Testis (tissue), 3 donors: ENCODE measurements around the gene APC2. TPM values are rescaled to one million over a fixed set of nuclear protein-coding genes. Genes with fewer than 3 reads are reported as not detected.

Source experiments
- DNase-seq: peaks from one replicate; pipeline ENCODE4 v3.0.0-alpha.2; 2019
- H3K27ac ChIP-seq, 2 donors: fragments of 200-600 bp; sonication (generic); one replicate each; pipeline ENCODE4 v1.5.1; 2019
- H3K27me3 ChIP-seq: fragments of 200-600 bp; sonication (generic); one replicate; pipeline ENCODE4 v1.5.1; 2019
- H3K36me3 ChIP-seq: fragments of 200-600 bp; sonication (generic); one replicate; pipeline ENCODE4 v1.5.1; 2017; ENCODE audit warnings: low read depth; ENCODE audit errors: missing control alignments
- H3K4me1 ChIP-seq: fragments of 200-600 bp; sonication (generic); one replicate; pipeline ENCODE4 v1.5.1; 2019
- H3K4me3 ChIP-seq, 2 donors: fragments of 200-600 bp; sonication (generic); one replicate each; pipeline ENCODE4 v1.5.1; 2017 to 2019
- H3K9me3 ChIP-seq: fragments of 200-600 bp; sonication (generic); one replicate; pipeline ENCODE4 v1.5.1; 2017
- POLR2A ChIP-seq: fragments of 450-650 bp; IDR thresholded peaks from one replicate; pipeline ENCODE4 v1.6.1; 2017; ENCODE audit warnings: antibody characterized with exemption, mild to moderate bottlenecking, moderate library complexity
- WGBS, 2 donors: methylation state at CpG; one replicate each; pipeline ENCODE4 v1.1.5; 2018; 5-methylcytosine and 5-hydroxymethylcytosine counted together
- intact Hi-C: fragments of 100-400 bp; cut with DNase I; formaldehyde crosslinking; loops from one replicate; pipeline ENCODE4 v1.15.1; 2023; ENCODE audit warnings: low total_unique reads
- polyA plus RNA-seq: library from polyadenylated mRNA; stranded (reverse); fragments of 350-450 nt; fragmentation: Illumina TruSeq; extraction: RNeasy Lipid Tissue Mini Kit (QIAGEN cat#74804); gene quantifications from one replicate; pipeline ENCODE4 v1.2.3, GENCODE V29; 2014; ENCODE audit warnings: low read depth, low replicate concordance; ENCODE audit not compliant: insufficient read depth
- total RNA-seq, 2 donors: library from RNA; depleted of rRNA; stranded (reverse); fragments of >200 nt; gene quantifications; one replicate each; pipeline ENCODE4 v1.2.3, GENCODE V29; 2016
- TF ChIP-seq, protein P1 (sequence below), 3 experiments: fragments of 450-650 bp in 2 of 3; fragments of 200-600 bp in 1 of 3; sonication (generic) in 1 of 3; IDR thresholded peaks; one replicate each; pipeline ENCODE4 v1.5.1; 2016 to 2019; ENCODE audit warnings: antibody characterized with exemption in 3 of 3, mild to moderate bottlenecking in 2 of 3, moderate library complexity in 1 of 3

Gene APC2
- total and polyA plus RNA-seq, 3 donors from 2014 or later = 2.8 to 5.9 (median 4.6) TPM

DNA sequence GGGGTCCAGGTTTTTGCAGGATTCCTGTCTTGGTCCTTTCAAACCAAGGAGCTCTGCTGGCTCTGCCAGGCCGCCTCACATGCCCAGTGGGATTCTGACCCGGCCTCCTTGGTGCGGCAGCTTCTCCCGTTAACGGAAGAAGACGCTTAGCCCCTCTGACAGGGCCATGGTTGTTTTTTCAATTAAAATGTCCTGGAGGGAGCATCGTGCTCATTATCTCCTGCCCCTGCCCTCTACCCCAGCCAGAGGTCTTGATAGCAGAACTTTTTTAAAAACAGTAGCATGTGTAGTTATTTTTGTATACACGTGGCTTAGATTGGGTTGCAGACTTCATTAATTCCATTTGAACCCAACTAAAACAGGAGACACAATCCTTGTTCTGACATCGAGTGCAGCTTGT is 23.2 kb upstream of the APC2 start:
- Histone ChIP-seq H3K4me3 (no peak overlapping the region), H3K27me3 (no peaks in the 10 kb centered on the region), H3K4me1 (peaks cover 21% of the 10 kb centered on the region), H3K27ac (no peak overlapping the region), H3K9me3 (no peaks in the 10 kb centered on the region), H3K36me3 (no peaks in the 10 kb centered on the region)
- WGBS, 2 donors = 81 to 89% methylated on average over 9 of the region's 9 CpGs
- intact Hi-C loops = no loop called here
- TF ChIP-seq POLR2A = no peak
- TF ChIP-seq, protein P1, sequence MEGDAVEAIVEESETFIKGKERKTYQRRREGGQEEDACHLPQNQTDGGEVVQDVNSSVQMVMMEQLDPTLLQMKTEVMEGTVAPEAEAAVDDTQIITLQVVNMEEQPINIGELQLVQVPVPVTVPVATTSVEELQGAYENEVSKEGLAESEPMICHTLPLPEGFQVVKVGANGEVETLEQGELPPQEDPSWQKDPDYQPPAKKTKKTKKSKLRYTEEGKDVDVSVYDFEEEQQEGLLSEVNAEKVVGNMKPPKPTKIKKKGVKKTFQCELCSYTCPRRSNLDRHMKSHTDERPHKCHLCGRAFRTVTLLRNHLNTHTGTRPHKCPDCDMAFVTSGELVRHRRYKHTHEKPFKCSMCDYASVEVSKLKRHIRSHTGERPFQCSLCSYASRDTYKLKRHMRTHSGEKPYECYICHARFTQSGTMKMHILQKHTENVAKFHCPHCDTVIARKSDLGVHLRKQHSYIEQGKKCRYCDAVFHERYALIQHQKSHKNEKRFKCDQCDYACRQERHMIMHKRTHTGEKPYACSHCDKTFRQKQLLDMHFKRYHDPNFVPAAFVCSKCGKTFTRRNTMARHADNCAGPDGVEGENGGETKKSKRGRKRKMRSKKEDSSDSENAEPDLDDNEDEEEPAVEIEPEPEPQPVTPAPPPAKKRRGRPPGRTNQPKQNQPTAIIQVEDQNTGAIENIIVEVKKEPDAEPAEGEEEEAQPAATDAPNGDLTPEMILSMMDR (IDR thresholded peaks at IDR 0.05) = no peak
- DNase-seq = no peak

DNA sequence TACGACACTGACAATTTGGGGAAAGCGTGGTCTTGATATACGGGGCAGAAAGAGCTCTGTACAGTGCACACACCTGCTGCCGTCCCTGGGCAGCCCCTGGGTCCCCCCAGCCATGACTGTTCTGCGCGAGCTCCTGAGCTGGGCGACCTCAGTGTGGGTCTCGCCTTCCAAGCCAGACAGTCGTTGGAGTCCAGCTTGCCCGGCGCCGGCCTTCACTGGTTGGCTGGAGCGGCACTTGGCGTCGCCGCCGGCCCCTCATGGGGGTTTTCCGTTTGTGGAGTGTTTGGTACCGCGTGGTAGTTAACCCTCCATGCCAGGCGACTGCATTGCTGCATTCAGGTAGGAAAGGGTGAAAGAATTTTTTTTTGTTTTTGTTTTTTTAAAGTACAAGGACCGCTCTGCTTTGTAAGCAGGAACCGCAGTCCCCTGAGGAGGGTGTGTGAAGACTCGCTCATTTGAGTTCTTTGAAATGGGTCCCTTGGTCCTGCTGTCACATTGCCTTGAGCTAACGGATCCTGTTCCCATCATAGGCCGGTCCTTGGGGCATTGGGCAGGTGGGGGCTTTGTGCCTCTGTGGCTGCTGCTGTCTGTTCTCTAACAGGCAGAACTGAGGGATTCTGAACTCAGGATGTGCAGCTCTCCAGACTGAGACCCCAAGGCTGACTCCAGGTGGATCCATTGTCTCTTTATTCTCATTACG is 22.6 kb upstream of the APC2 start:
- DNase-seq = no peak
- 91 to 94% methylated on average over 11 to 27 of the region's 27 CpGs for WGBS, 2 donors
- no peak for TF ChIP-seq POLR2A
- TF ChIP-seq, protein P1 (IDR thresholded peaks at IDR 0.05) = no peak

DNA sequence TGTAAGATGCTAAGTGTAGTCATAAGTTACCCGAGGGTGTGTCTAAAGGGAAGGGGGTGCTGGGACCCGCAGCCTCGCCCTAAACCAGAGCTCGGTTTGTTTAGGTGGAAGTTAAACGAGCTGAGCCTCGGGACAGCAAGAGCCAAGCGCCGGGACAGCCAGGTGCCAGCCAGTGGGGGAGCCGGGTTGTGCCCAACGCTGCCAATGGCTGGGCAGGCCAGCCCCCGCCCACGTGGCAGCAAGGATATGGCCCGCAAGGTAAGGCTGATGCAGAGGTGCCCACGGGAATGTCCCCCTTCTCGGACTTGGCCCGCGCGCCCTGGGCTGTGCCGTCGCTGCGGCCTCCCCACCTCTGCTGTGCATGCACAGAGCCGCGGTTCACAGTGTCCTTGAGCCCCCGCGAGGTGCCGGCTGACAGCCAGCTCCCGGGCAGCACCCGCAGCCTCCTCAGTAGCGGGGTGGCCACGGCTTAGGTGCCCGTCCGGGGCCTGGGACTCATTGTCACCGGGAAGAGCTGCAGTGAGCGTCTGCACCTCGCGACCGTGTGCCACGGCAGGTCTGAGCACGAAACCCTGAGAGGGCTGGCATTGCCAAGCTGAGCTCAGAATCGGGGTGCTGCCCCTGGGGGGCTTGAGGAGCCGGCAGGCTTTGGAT is 21.1 kb upstream of the APC2 start:
- H3K9me3 ChIP-seq = no peaks in the 10 kb centered on the region
- H3K36me3 ChIP-seq = no peaks in the 10 kb centered on the region
- intact Hi-C loops = no loop called here
- no peak for TF ChIP-seq POLR2A
- TF ChIP-seq, protein P1 (IDR thresholded peaks at IDR 0.05) = no peak
- no peaks in the 10 kb centered on the region for H3K27me3 ChIP-seq
- no peak overlapping the region for H3K27ac ChIP-seq
- peaks cover 18% of the 10 kb centered on the region for H3K4me1 ChIP-seq
- WGBS, 2 donors = 65 to 68% methylated on average over 8 to 37 of the region's 41 CpGs
- H3K4me3 ChIP-seq = no peak overlapping the region
- DNase-seq = peak; percentile 53

More for the DNA sequence above, 22.6 kb upstream of the APC2 start:
- no peaks in the 10 kb centered on the region for H3K9me3 ChIP-seq
- H3K4me1 ChIP-seq = peaks cover 18% of the 10 kb centered on the region
- no peak overlapping the region for H3K4me3 ChIP-seq
- no peak overlapping the region for H3K27ac ChIP-seq
- intact Hi-C loops = no loop called here
- no peaks in the 10 kb centered on the region for H3K27me3 ChIP-seq
- H3K36me3 ChIP-seq = no peaks in the 10 kb centered on the region

DNA sequence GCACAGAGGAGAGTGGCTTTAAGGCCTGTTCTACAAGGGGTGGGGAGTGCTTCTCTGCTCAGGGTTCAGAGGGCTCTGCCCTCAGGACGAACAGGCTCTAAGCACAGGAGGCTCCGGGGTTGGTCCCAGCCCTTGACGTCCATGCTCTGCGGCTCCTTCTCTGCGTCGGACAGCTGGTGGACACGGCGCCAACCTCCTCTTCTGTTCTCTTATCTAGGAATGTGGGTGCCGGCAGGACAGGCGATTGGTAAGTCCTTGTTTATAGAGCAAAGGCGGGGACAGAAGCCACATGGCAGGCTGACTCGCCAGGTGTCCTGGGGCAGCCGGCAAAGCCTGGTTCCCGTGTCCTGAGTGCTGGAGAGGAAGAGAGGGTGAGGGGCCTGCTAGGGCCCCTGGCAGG is 20.2 kb upstream of the APC2 start:
- 66 to 74% methylated on average over 10 to 13 of the region's 14 CpGs for WGBS, 2 donors
- peak overlapping the region in 1 of 2 donors; percentile 44 for H3K27ac ChIP-seq
- intact Hi-C loops = no loop called here

More for the DNA sequence above, 20.2 kb upstream of the APC2 start:
- Histone ChIP-seq H3K9me3 (no peaks in the 10 kb centered on the region), H3K27me3 (no peaks in the 10 kb centered on the region), H3K4me3 (no peak overlapping the region), H3K36me3 (no peaks in the 10 kb centered on the region), H3K4me1 (peaks cover 18% of the 10 kb centered on the region)
- DNase-seq = peak; percentile 89
- no peak for TF ChIP-seq POLR2A
- TF ChIP-seq, protein P1 (IDR thresholded peaks at IDR 0.05) = no peak
